Ureter (tissue), 1 donor: ENCODE results near the gene EFEMP1. TPM values are rescaled to one million over a fixed set of nuclear protein-coding genes. Genes with fewer than 3 reads are reported as not detected.
"Not testable (repeated sequence)": the region's sequence is repeated elsewhere in the genome, so short reads cannot be mapped to it uniquely, and the experiment has no call there.

Source experiments
- DNase-seq: peaks from one replicate; pipeline ENCODE4 v3.0.0-alpha.2; 2020; ENCODE audit warnings: low spot score
- total RNA-seq: library from RNA; stranded (reverse); gene quantifications from one replicate; pipeline ENCODE4 v1.2.4, GENCODE V29; 2023
- donor health status: DM: yes; HTN: yes; CAD: no.

EFEMP1 gene
- total RNA-seq, 1 donor from 2014 or later = 81.2 TPM

DNA sequence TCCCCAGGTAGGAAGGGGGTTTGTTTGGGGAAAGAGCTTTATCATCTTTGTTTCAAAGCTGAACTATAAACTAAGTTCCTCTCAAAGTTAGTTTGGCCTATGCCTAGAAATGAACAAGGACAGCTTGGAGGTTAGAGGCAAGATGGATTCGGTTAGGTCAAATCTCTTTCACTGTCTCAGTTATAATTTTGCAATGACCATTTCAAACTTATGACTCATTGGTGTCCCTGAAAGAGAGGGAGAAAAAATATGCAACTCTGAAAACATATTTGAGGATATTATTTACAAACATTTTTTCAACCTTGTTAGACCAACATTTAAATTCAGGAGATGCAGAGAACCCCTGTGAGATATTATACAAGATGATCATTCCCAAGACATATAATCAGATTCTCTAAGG lies 95.7 kb downstream of the EFEMP1 start:
- DNase-seq = no peak

- not testable (repeated sequence) for DNase-seq
Measured at GRCh38 chr2:55827428-55827827, 96.2 kb downstream of the EFEMP1 start.

DNA sequence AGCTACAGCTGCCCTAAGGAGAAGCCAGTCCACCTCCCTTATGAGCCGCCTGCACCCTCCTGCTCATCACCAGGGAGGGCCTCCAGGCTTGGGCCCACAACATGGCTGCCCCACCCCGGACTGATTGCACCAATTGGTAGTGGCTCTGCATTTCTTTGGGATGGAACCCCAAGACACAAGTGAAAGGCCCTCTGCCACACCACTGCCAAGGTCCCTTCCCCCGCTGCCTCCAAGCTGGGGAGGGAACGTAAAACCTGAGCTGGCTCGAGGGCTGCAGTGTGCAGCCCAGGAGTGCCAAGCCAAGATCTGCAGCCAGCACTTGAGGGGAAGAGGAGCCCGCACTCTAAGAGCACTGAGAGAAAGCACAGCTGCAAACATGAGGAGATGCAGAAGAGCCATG lies 97.3 kb downstream of the EFEMP1 start:
- no peak for DNase-seq

GRCh38 chr2:55824551-55825096 lies 99.0 kb downstream of the EFEMP1 start:
- DNase-seq = no peak

Other genes with a start within 250 kb of the EFEMP1 start
- gene PNPT1, start 229.9 kb downstream of the EFEMP1 start, total RNA-seq = 30.5 TPM